Fibroblast of the aortic adventitia (primary cell): ENCODE measurements around the gene EFNB3. TPM values are rescaled to one million over a fixed set of nuclear protein-coding genes. Genes with fewer than 3 reads are reported as not detected.

ENCODE experiments used
- DNase-seq: peaks from one replicate; pipeline ENCODE4 v3.0.0-alpha.2; 2010; ENCODE audit warnings: low read depth
- H3K4me3 ChIP-seq: 2 replicates; pipeline ENCODE4 v1.5.1; 2011; ENCODE audit warnings: low read depth, mild to moderate bottlenecking, control low read depth, low read length, moderate library complexity
- CTCF ChIP-seq: IDR thresholded peaks from 2 replicates; pipeline ENCODE4 v1.5.1; 2011; ENCODE audit warnings: mild to moderate bottlenecking, low read length, control low read depth, inconsistent platforms; ENCODE audit not compliant: insufficient read depth
- total RNA-seq: library from RNA; depleted of rRNA; stranded (reverse); fragments of >200 nt; gene quantifications from 2 replicates; pipeline ENCODE4 v1.2.3, GENCODE V29; 2012; ENCODE audit warnings: low replicate concordance

The EFNB3 gene
- total RNA-seq, 1 donor, result 0.90 TPM

GRCh38 chr17:7750321-7750821 is 45.4 kb downstream of the EFNB3 start:
- TF ChIP-seq CTCF, result no peak
- H3K4me3 ChIP-seq, result no peak overlapping the region
- peak; percentile 93 for DNase-seq

- no peak for DNase-seq
- no peak overlapping the region for H3K4me3 ChIP-seq
- no peak for TF ChIP-seq CTCF
Measured at GRCh38 chr17:7754656-7755055, 49.7 kb downstream of the EFNB3 start.

- H3K4me3 ChIP-seq, result no peak overlapping the region
- TF ChIP-seq CTCF, result no peak
- DNase-seq, result no peak
Measured at GRCh38 chr17:7755095-7755890, 50.3 kb downstream of the EFNB3 start.

GRCh38 chr17:7756968-7757367 is 52.0 kb downstream of the EFNB3 start:
- H3K4me3 ChIP-seq, result no peak overlapping the region
- TF ChIP-seq CTCF, result no peak
- DNase-seq, result no peak

Other genes with a start within 250 kb of the EFNB3 start
- 37.4 and 45.5 TPM in 2 replicates for gene ZBTB4, start 225.6 kb upstream of the EFNB3 start, total RNA-seq
- not detected in 2 replicates for gene SLC35G6, start 223.8 kb upstream of the EFNB3 start, total RNA-seq
- 72.9 and 74.1 TPM in 2 replicates for gene POLR2A, start 220.8 kb upstream of the EFNB3 start, total RNA-seq
- 10.1 and 14.5 TPM in 2 replicates for gene TNFSF12, start 156.1 kb upstream of the EFNB3 start, total RNA-seq
- 1.1 and 1.4 TPM in 2 replicates for gene TNFSF13, start 146.5 kb upstream of the EFNB3 start, total RNA-seq
- gene SENP3, start 143.3 kb upstream of the EFNB3 start, total RNA-seq, result 14.6 and 60.4 TPM in 2 replicates
- 4.9 and 71.7 TPM in 2 replicates for gene CD68, start 125.6 kb upstream of the EFNB3 start, total RNA-seq
- 32.3 and 127 TPM in 2 replicates for gene MPDU1, start 121.3 kb upstream of the EFNB3 start, total RNA-seq
- 0.57 and 1.4 TPM in 2 replicates for gene SOX15, start 115.1 kb upstream of the EFNB3 start, total RNA-seq
- 27.1 and 33.1 TPM in 2 replicates for gene FXR2, start 90.3 kb upstream of the EFNB3 start, total RNA-seq
- 34.5 and 82.2 TPM in 2 replicates for gene SAT2, start 77.4 kb upstream of the EFNB3 start, total RNA-seq
- gene SHBG, start 75.1 kb upstream of the EFNB3 start, total RNA-seq, result 0.25 and 0.36 TPM in 2 replicates
- not detected in 2 replicates for gene ATP1B2, start 54.3 kb upstream of the EFNB3 start, total RNA-seq
- 17.8 and 68.7 TPM in 2 replicates for gene TP53, start 17.7 kb upstream of the EFNB3 start, total RNA-seq
- 7.4 and 11.0 TPM in 2 replicates for gene WRAP53, start 16.7 kb upstream of the EFNB3 start, total RNA-seq
- under 0.01 TPM in 1 of 2 replicates, not detected in the other for gene DNAH2, start 12.5 kb downstream of the EFNB3 start, total RNA-seq
- 5.7 and 32.1 TPM in 2 replicates for gene KDM6B, start 129.0 kb downstream of the EFNB3 start, total RNA-seq
- gene TMEM88, start 149.9 kb downstream of the EFNB3 start, total RNA-seq, result 0.18 TPM in 1 of 2 replicates, not detected in the other
- gene NAA38, start 152.4 kb downstream of the EFNB3 start, total RNA-seq, result 39.1 and 41.1 TPM in 2 replicates
- 6.8 and 11.2 TPM in 2 replicates for gene CYB5D1, start 152.8 kb downstream of the EFNB3 start, total RNA-seq
- gene CHD3, start 183.6 kb downstream of the EFNB3 start, total RNA-seq, result 81.5 and 143 TPM in 2 replicates
- 2.8 and 27.4 TPM in 2 replicates for gene RNF227, start 211.1 kb downstream of the EFNB3 start, total RNA-seq
- gene KCNAB3, start 224.7 kb downstream of the EFNB3 start, total RNA-seq, result 1.3 TPM in 1 of 2 replicates, not detected in the other
- gene TRAPPC1, start 226.7 kb downstream of the EFNB3 start, total RNA-seq, result 15.3 and 48.8 TPM in 2 replicates
- 31.4 and 34.9 TPM in 2 replicates for gene CNTROB, start 227.0 kb downstream of the EFNB3 start, total RNA-seq